H1 (cell line): ENCODE measurements around the gene EMX1. TPM values are rescaled to one million over a fixed set of nuclear protein-coding genes. Genes with fewer than 3 reads are reported as not detected.

Source experiments
- SP1 ChIP-seq: IDR thresholded peaks from 2 replicates; pipeline ENCODE4 v1.6.1; 2011; ENCODE audit warnings: low read depth, low read length
- polyA plus RNA-seq, 7 experiments: library from polyadenylated mRNA; depleted of rRNA in 3 of 7; stranded (reverse) in 5 of 7; unstranded in 2 of 7; fragments of >200 nt in 5 of 7; fragments of 200-250 nt in 2 of 7; gene quantifications; 1 replicate in 5 of 7; 2 replicates in 1 of 7; 4 replicates in 1 of 7; pipeline versions ENCODE4 v1.2.1 to v1.2.3, GENCODE V29; 2011 to 2013; ENCODE audit warnings: missing spikeins in 2 of 7, mixed read lengths in 2 of 7
- total RNA-seq: library from RNA; stranded (reverse); fragmentation: NEBNext Ultra II Directional; extraction: Animal tissue kit (Norgen Biotek cat#: 25700); gene quantifications from 2 replicates; pipeline ENCODE4 v1.2.1, GENCODE V29; 2021

EMX1 gene
- total and polyA plus RNA-seq, 2 of the 8 experiments (the other 6 are each of a cell fraction or from before 2014, with no cell fraction given) = 2.4 to 4.9 TPM

DNA sequence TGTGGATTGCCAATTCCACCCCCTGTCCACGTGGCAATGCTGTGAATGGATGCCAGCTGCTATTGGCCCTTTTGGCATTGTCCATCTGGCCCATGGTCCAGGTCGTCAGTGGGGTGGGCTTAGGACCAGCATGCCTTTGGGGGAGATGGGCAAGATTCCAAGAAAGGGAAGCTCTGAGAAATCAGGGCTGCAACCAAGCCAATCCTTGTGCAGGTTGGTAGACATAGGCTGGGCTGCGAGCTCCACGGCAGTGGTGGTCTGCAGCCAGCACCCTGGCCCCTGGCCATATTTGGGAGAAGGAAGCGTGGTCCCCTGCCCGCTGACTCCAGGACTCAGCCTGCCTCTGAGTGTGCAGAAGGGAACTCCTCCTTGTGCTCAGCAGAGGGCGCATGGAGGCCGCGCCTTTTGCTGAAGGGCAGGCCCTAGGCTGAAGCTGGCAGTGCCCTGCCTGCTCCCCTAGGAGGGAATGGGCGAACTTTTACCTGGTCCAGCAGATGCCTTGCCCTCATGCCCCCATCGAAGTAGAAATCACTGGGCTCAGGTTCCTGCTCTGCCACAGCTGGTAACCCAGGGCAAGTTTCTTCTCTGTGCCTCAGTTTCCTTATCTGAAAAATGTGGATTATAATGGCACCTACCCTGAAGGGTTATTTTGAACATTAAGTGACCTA lies 24.7 kb upstream of the EMX1 start (continued):
- no peak for TF ChIP-seq SP1
